Medulla oblongata (tissue), 1 donor: Measurements from ENCODE around the gene MYH7.
"Not testable (repeated sequence)": the region's sequence is repeated elsewhere in the genome, so short reads cannot be mapped to it uniquely, and the experiment has no call there.

Source experiments
- DNase-seq: peaks from one replicate; pipeline ENCODE4 v3.0.0-alpha.2; 2015; ENCODE audit errors: extremely low spot score

MYH7 gene

GRCh38 chr14:23430723-23431085 is 4.8 kb downstream of the MYH7 start:
- peak; percentile 52 for DNase-seq

GRCh38 chr14:23430016-23430722 is 5.3 kb downstream of the MYH7 start:
- DNase-seq: no peak

GRCh38 chr14:23428686-23429495 is 6.6 kb downstream of the MYH7 start:
- DNase-seq: no peak

- not testable (repeated sequence) for DNase-seq
Observed at GRCh38 chr14:23425798-23426197, 9.7 kb downstream of the MYH7 start.

- no peak for DNase-seq
Observed at GRCh38 chr14:23425169-23425568, 10.3 kb downstream of the MYH7 start.

- DNase-seq: no peak
Observed at GRCh38 chr14:23423657-23424056, 11.8 kb downstream of the MYH7 start.

GRCh38 chr14:23421594-23421993 is 13.9 kb downstream of the MYH7 start:
- DNase-seq: no peak

- DNase-seq: not testable (repeated sequence)
Observed at GRCh38 chr14:23419646-23420045, 15.8 kb downstream of the MYH7 start.

- DNase-seq: no peak
Observed at GRCh38 chr14:23418021-23418420, 17.4 kb downstream of the MYH7 start.

GRCh38 chr14:23417269-23417668 is 18.2 kb downstream of the MYH7 start:
- not testable (repeated sequence) for DNase-seq

GRCh38 chr14:23416801-23417200 is 18.7 kb downstream of the MYH7 start:
- no peak for DNase-seq

- no peak for DNase-seq
Observed at GRCh38 chr14:23415821-23416778, 19.4 kb downstream of the MYH7 start.

GRCh38 chr14:23414906-23415820 is 20.3 kb downstream of the MYH7 start:
- DNase-seq: no peak

- DNase-seq: no peak
Observed at GRCh38 chr14:23414254-23414653, 21.2 kb downstream of the MYH7 start.

GRCh38 chr14:23413681-23414080 is 21.8 kb downstream of the MYH7 start:
- DNase-seq: no peak

- no peak for DNase-seq
Observed at GRCh38 chr14:23411563-23412525, 23.6 kb downstream of the MYH7 start.

GRCh38 chr14:23409966-23410635 is 25.4 kb downstream of the MYH7 start:
- no peak for DNase-seq

GRCh38 chr14:23409475-23409874 is 26.0 kb downstream of the MYH7 start:
- no peak for DNase-seq

- no peak for DNase-seq
Observed at GRCh38 chr14:23408307-23408630, 27.2 kb downstream of the MYH7 start.
